ENCODE measurements around the gene CDH13.

- TF ChIP-seq CTCF (IDR thresholded peaks at IDR 0.05) (no peak), ZFX (IDR thresholded peaks at IDR 0.05; ENCODE audit: borderline replicate concordance) (no peak)
Measured at GRCh38 chr16:83302853-83303252, 676.1 kb downstream of the CDH13 start.
